Pancreas (tissue), 10 donors: Measurements from ENCODE around the gene DDI2. TPM values are rescaled to one million over a fixed set of nuclear protein-coding genes. Genes with fewer than 3 reads are reported as not detected.
A peak's percentile ranks its signal among the peaks of the same experiment; 100 is the strongest.

Experiments used
- ATAC-seq, 4 donors: fragments of 200-7000 bp; cut with Tn5 transposase; one replicate each; pipeline versions ENCODE4 v1.8.0 to v1.9.1; 2020; ENCODE audit warnings: mild to moderate bottlenecking in 4 of 4, moderate library complexity in 4 of 4
- DNase-seq, 6 donors: peaks; one replicate each; pipeline ENCODE4 v3.0.0-alpha.2; 2020
- FAIRE-seq: peaks from 2 replicates; lab custom pipeline; 2012; peaks lifted over from hg19 to GRCh38; lab: Jason Lieb, UNC
- H3K27ac ChIP-seq, 4 donors: fragments of 200-600 bp; sonication (generic); 1 replicate in 3 of 4; 2 replicates in 1 of 4; pipeline versions ENCODE4 v1.5.0 to v1.8.0; 2020
- H3K27me3 ChIP-seq, 4 donors: fragments of 200-600 bp; one replicate each; pipeline ENCODE4 v1.8.0; 2021
- H3K36me3 ChIP-seq, 3 donors: fragments of 200-600 bp; sonication (generic) in 1 of 3; one replicate each; pipeline versions ENCODE4 v1.5.0 to v1.8.0; 2020 to 2021
- H3K4me1 ChIP-seq, 3 donors: fragments of 200-600 bp; one replicate each; pipeline ENCODE4 v1.8.0; 2021
- H3K4me3 ChIP-seq, 4 donors: fragments of 200-600 bp; sonication (generic) in 2 of 4; one replicate each; pipeline versions ENCODE4 v1.5.0 to v1.8.0; 2020 to 2021
- H3K9me3 ChIP-seq, 4 donors: fragments of 200-600 bp; one replicate each; pipeline ENCODE4 v1.8.0; 2021
- CTCF ChIP-seq, 4 donors: fragments of 200-600 bp; sonication (generic) in 3 of 4; IDR thresholded peaks; one replicate each; pipeline versions ENCODE4 v1.5.0 to v1.8.0; 2021; ENCODE audit warnings: antibody characterized with exemption in 4 of 4
- WGBS, 2 donors: extraction: QIAGEN DNeasy Blood & Tissue Kit; methylation state at CpG; one replicate each; pipeline ENCODE4 v1.1.7; 2013; 5-methylcytosine and 5-hydroxymethylcytosine counted together
- intact Hi-C, 3 donors: fragments of 100-400 bp; cut with DNase I; formaldehyde crosslinking; loops; one replicate each; pipeline versions ENCODE4 v1.11.1 to v1.14.2; 2022
- polyA plus RNA-seq, 2 donors: library from polyadenylated mRNA; stranded (reverse); fragments of 200-250 nt; gene quantifications; one replicate each; pipeline ENCODE4 v1.2.3, GENCODE V29; 2013
- total RNA-seq, 6 donors: library from RNA; stranded (reverse); fragmentation: NEBNext Ultra II Directional in 4 of 6; extraction: Animal tissue kit (Norgen Biotek cat#: 25700) in 4 of 6; gene quantifications; one replicate each; pipeline versions ENCODE4 v1.2.1 to v1.2.4, GENCODE V29; 2021 to 2023
- donor health status: healthy with polysubstance abuse.
- donor health status: DM: no; HTN: no; CAD: no; lungs with moderate emphysema.
- donor health status: DM: no; HTN: no; CAD: no.
- donor health status: control.
- donor health status: control.
- donor health status: Bipolar disorder and iron deficiency.
- donor health status: DM: yes; HTN: yes; CAD: no.
- donor health status: DM: no; HTN: no; CAD: no.
- donor health status: DM: no; HTN: no; CAD: no.
- donor health status: DM: yes; HTN: yes; CAD: no.

The DDI2 gene
- total and polyA plus RNA-seq, 8 donors = 4.7 to 17.8 (median 15.3) TPM

- 35 to 36% methylated on average over 17 to 18 of the region's 18 CpGs for WGBS, 2 donors
- FAIRE-seq = no peak
- intact Hi-C loops = no loop called here
- Histone ChIP-seq H3K4me1 (peaks cover 0 to 21% (median 9%) of the 10 kb centered on the region in 3 donors), H3K36me3 (no peaks in the 10 kb centered on the region), H3K27ac (peak overlapping the region; percentile 57 to 75 (median 70)), H3K9me3 (no peaks in the 10 kb centered on the region), H3K4me3 (peak overlapping the region; percentile 40 to 92 (median 71)), H3K27me3 (no peaks in the 10 kb centered on the region)
- no peak for TF ChIP-seq CTCF (IDR thresholded peaks at IDR 0.05)
- ATAC-seq = no peak
- peak in 3 of 6 donors; percentile 16 to 76 (median 23) for DNase-seq
These were observed 66.2 kb downstream of the DDI2 start for GRCh38 chr1:15683345-15684039.

GRCh38 chr1:15684042-15684461, 66.8 kb downstream of the DDI2 start, which contains the start of gene PLEKHM2:
TSS of gene PLEKHM2 (plus strand) at chr1:15684320. CDS start at chr1:15684559, 239 bp downstream.
- TF ChIP-seq CTCF (IDR thresholded peaks at IDR 0.05) = no peak
- FAIRE-seq = no peak
- H3K9me3 ChIP-seq = no peaks in the 10 kb centered on the region
- intact Hi-C loops = no loop called here
- H3K36me3 ChIP-seq = no peaks in the 10 kb centered on the region
- ATAC-seq = peak; percentile 77 to 88 (median 82)
- H3K4me3 ChIP-seq = peak within 1 kb of the TSS; percentile 75 to 92 (median 86)
- 0 to 1% methylated on average over 7 to 52 of the region's 52 CpGs for WGBS, 2 donors
- DNase-seq = peak; percentile 23 to 79 (median 52)
- H3K4me1 ChIP-seq = peaks cover 0 to 21% (median 9%) of the 10 kb centered on the region in 3 donors
- H3K27ac ChIP-seq = peak within 1 kb of the TSS; percentile 62 to 81 (median 78)
- H3K27me3 ChIP-seq = no peaks in the 10 kb centered on the region

- H3K4me3 ChIP-seq = peak overlapping the region; percentile 75 to 92 (median 86)
- H3K4me1 ChIP-seq = peaks cover 0 to 21% (median 9%) of the 10 kb centered on the region in 3 donors
- FAIRE-seq = no peak
- TF ChIP-seq CTCF (IDR thresholded peaks at IDR 0.05) = no peak
- peak; percentile 38 to 81 (median 48) for DNase-seq
- H3K27me3 ChIP-seq = no peaks in the 10 kb centered on the region
- intact Hi-C loops = no loop called here
- no peaks in the 10 kb centered on the region for H3K36me3 ChIP-seq
- H3K27ac ChIP-seq = peak overlapping the region; percentile 62 to 81 (median 78)
- WGBS, 2 donors = 0 to 1% methylated on average over 42 to 71 of the region's 72 CpGs
- peak; percentile 41 to 67 (median 51) for ATAC-seq
- H3K9me3 ChIP-seq = no peaks in the 10 kb centered on the region
These were observed 67.4 kb downstream of the DDI2 start for GRCh38 chr1:15684468-15685291.

GRCh38 chr1:15685820-15686219, 68.6 kb downstream of the DDI2 start:
- no peak for FAIRE-seq
- peaks cover 0 to 21% (median 9%) of the 10 kb centered on the region in 3 donors for H3K4me1 ChIP-seq

More at GRCh38 chr1:15685820-15686219, 68.6 kb downstream of the DDI2 start:
- H3K36me3 ChIP-seq = no peaks in the 10 kb centered on the region
- H3K27ac ChIP-seq = no peak overlapping the region
- ATAC-seq (no peak), DNase-seq (no peak)
- no peak for TF ChIP-seq CTCF (IDR thresholded peaks at IDR 0.05)
- WGBS, 2 donors = 38 to 41% methylated on average over 4 of the region's 4 CpGs
- H3K4me3 ChIP-seq = peak overlapping the region in 1 of 4 donors; percentile 90
- intact Hi-C loops = no loop called here
- H3K9me3 ChIP-seq = no peaks in the 10 kb centered on the region
- H3K27me3 ChIP-seq = no peaks in the 10 kb centered on the region
